Stimulated activated effector memory CD8-positive, alpha-beta T cell treated with anti-CD3 and anti-CD28 coated beads, Interleukin-12 subunit alpha, Interleukin-12 subunit beta, amount 100 ng/mL, for 72 hours (primary cell): Measurements from ENCODE around the gene DLG2.

Experiments
- ATAC-seq: fragments of 150-1000 bp; cut with Tn5 transposase; 2 replicates; pipeline ENCODE4 v1.10.0; 2021
- DNase-seq, 2 donors: peaks; one replicate each; pipeline ENCODE4 v3.0.0; 2021 to 2022; ENCODE audit warnings: low spot score in 2 of 2
- H3K27ac Mint-ChIP-seq: one replicate; pipeline ENCODE4 v1.8.0; 2022; ENCODE audit warnings: mild to moderate bottlenecking, mixed read lengths
- H3K36me3 Mint-ChIP-seq: one replicate; pipeline ENCODE4 v1.8.0; 2022; ENCODE audit warnings: mild to moderate bottlenecking, mixed read lengths
- H3K4me1 Mint-ChIP-seq: one replicate; pipeline ENCODE4 v1.8.0; 2022; ENCODE audit warnings: mixed read lengths
- H3K4me3 Mint-ChIP-seq: one replicate; pipeline ENCODE4 v1.8.0; 2022; ENCODE audit warnings: mild to moderate bottlenecking, mixed read lengths
- H3K9me3 Mint-ChIP-seq: one replicate; pipeline ENCODE4 v1.8.0; 2022; ENCODE audit warnings: mixed read lengths

DLG2 gene

GRCh38 chr11:84648471-84648870 lies 978.7 kb downstream of the DLG2 start:
- Mint-ChIP-seq H3K9me3 (peaks cover 20% of the 10 kb centered on the region), H3K36me3 (no peaks in the 10 kb centered on the region), H3K27ac (no peak overlapping the region), H3K4me3 (no peak overlapping the region), H3K4me1 (no peaks in the 10 kb centered on the region)
- ATAC-seq: no peak
- no peak for DNase-seq

- Mint-ChIP-seq H3K4me1 (no peaks in the 10 kb centered on the region), H3K27ac (no peak overlapping the region), H3K4me3 (no peak overlapping the region), H3K9me3 (peaks cover 16% of the 10 kb centered on the region), H3K36me3 (no peaks in the 10 kb centered on the region)
- ATAC-seq: no peak
- no peak for DNase-seq
Measured at GRCh38 chr11:84645988-84646694, 981.0 kb downstream of the DLG2 start.

- no peaks in the 10 kb centered on the region for H3K4me1 Mint-ChIP-seq
- H3K4me3 Mint-ChIP-seq: no peak overlapping the region
- ATAC-seq (no peak), DNase-seq (no peak)
- no peak overlapping the region for H3K27ac Mint-ChIP-seq
- H3K9me3 Mint-ChIP-seq: peaks cover 5% of the 10 kb centered on the region
- H3K36me3 Mint-ChIP-seq: no peaks in the 10 kb centered on the region
Measured at GRCh38 chr11:84642500-84642899, 984.6 kb downstream of the DLG2 start.

GRCh38 chr11:84634309-84634708 lies 992.8 kb downstream of the DLG2 start:
- no peak for DNase-seq
- Mint-ChIP-seq H3K36me3 (no peaks in the 10 kb centered on the region), H3K4me1 (no peaks in the 10 kb centered on the region), H3K27ac (no peak overlapping the region), H3K9me3 (peaks cover 19% of the 10 kb centered on the region), H3K4me3 (no peak overlapping the region)
- ATAC-seq: no peak

GRCh38 chr11:84628871-84629620 lies 998.1 kb downstream of the DLG2 start:
- H3K9me3 Mint-ChIP-seq: peaks cover 20% of the 10 kb centered on the region
- DNase-seq (no peak), ATAC-seq (no peak)
- no peaks in the 10 kb centered on the region for H3K4me1 Mint-ChIP-seq
- no peak overlapping the region for H3K27ac Mint-ChIP-seq
- H3K4me3 Mint-ChIP-seq: no peak overlapping the region
- H3K36me3 Mint-ChIP-seq: no peaks in the 10 kb centered on the region

GRCh38 chr11:84626256-84626655 lies 1000.9 kb downstream of the DLG2 start:
- Mint-ChIP-seq H3K27ac (no peak overlapping the region), H3K4me1 (no peaks in the 10 kb centered on the region), H3K9me3 (peaks cover 25% of the 10 kb centered on the region)

GRCh38 chr11:84612645-84613044 lies 1014.5 kb downstream of the DLG2 start:
- Mint-ChIP-seq H3K4me1 (no peaks in the 10 kb centered on the region), H3K27ac (no peak overlapping the region), H3K36me3 (no peaks in the 10 kb centered on the region), H3K9me3 (peaks cover 12% of the 10 kb centered on the region), H3K4me3 (no peak overlapping the region)
- ATAC-seq: no peak
- DNase-seq: no peak

More at GRCh38 chr11:84626256-84626655, 1000.9 kb downstream of the DLG2 start:
- no peak for DNase-seq
- Mint-ChIP-seq H3K36me3 (no peaks in the 10 kb centered on the region), H3K4me3 (no peak overlapping the region)
- no peak for ATAC-seq

GRCh38 chr11:84608837-84609196 lies 1018.3 kb downstream of the DLG2 start:
- Mint-ChIP-seq H3K4me3 (no peak overlapping the region), H3K27ac (no peak overlapping the region), H3K36me3 (no peaks in the 10 kb centered on the region), H3K4me1 (no peaks in the 10 kb centered on the region), H3K9me3 (peaks cover 19% of the 10 kb centered on the region)
- DNase-seq (no peak), ATAC-seq (no peak)

- Mint-ChIP-seq H3K27ac (no peak overlapping the region), H3K4me3 (no peak overlapping the region), H3K9me3 (peaks cover 19% of the 10 kb centered on the region)
Measured at GRCh38 chr11:84607975-84608836, 1018.9 kb downstream of the DLG2 start.

GRCh38 chr11:84594602-84595001 lies 1032.5 kb downstream of the DLG2 start:
- H3K4me1 Mint-ChIP-seq: no peaks in the 10 kb centered on the region
- no peak overlapping the region for H3K27ac Mint-ChIP-seq
- no peak for ATAC-seq
- no peaks in the 10 kb centered on the region for H3K36me3 Mint-ChIP-seq
- no peak overlapping the region for H3K4me3 Mint-ChIP-seq
- no peak for DNase-seq
- H3K9me3 Mint-ChIP-seq: peaks cover 3% of the 10 kb centered on the region

More at GRCh38 chr11:84607975-84608836, 1018.9 kb downstream of the DLG2 start:
- Mint-ChIP-seq H3K36me3 (no peaks in the 10 kb centered on the region), H3K4me1 (no peaks in the 10 kb centered on the region)
- ATAC-seq: no peak
- DNase-seq: no peak

GRCh38 chr11:84590106-84590505 lies 1037.0 kb downstream of the DLG2 start:
- ATAC-seq (no peak), DNase-seq (no peak)
- Mint-ChIP-seq H3K4me3 (no peak overlapping the region), H3K9me3 (peaks cover 9% of the 10 kb centered on the region), H3K27ac (no peak overlapping the region), H3K4me1 (no peaks in the 10 kb centered on the region), H3K36me3 (no peaks in the 10 kb centered on the region)

- no peak for ATAC-seq
- no peak overlapping the region for H3K27ac Mint-ChIP-seq
Measured at GRCh38 chr11:84588131-84588829, 1038.9 kb downstream of the DLG2 start.

GRCh38 chr11:84583106-84583505 lies 1044.0 kb downstream of the DLG2 start:
- no peak overlapping the region for H3K27ac Mint-ChIP-seq
- H3K9me3 Mint-ChIP-seq: peaks cover 10% of the 10 kb centered on the region
- H3K36me3 Mint-ChIP-seq: no peaks in the 10 kb centered on the region
- no peak overlapping the region for H3K4me3 Mint-ChIP-seq
- ATAC-seq: no peak
- DNase-seq: no peak
- no peaks in the 10 kb centered on the region for H3K4me1 Mint-ChIP-seq

More at GRCh38 chr11:84588131-84588829, 1038.9 kb downstream of the DLG2 start:
- no peaks in the 10 kb centered on the region for H3K4me1 Mint-ChIP-seq
- H3K4me3 Mint-ChIP-seq: no peak overlapping the region
- no peaks in the 10 kb centered on the region for H3K36me3 Mint-ChIP-seq
- H3K9me3 Mint-ChIP-seq: peaks cover 9% of the 10 kb centered on the region
- no peak for DNase-seq

GRCh38 chr11:84581083-84581482 lies 1046.1 kb downstream of the DLG2 start:
- Mint-ChIP-seq H3K4me1 (no peaks in the 10 kb centered on the region), H3K27ac (no peak overlapping the region), H3K36me3 (no peaks in the 10 kb centered on the region), H3K4me3 (no peak overlapping the region), H3K9me3 (peaks cover 9% of the 10 kb centered on the region)
- no peak for DNase-seq
- no peak for ATAC-seq

- Mint-ChIP-seq H3K36me3 (no peaks in the 10 kb centered on the region), H3K9me3 (peaks cover 9% of the 10 kb centered on the region), H3K4me1 (no peaks in the 10 kb centered on the region), H3K4me3 (no peak overlapping the region), H3K27ac (no peak overlapping the region)
- DNase-seq: no peak
- no peak for ATAC-seq
Measured at GRCh38 chr11:84580428-84580827, 1046.7 kb downstream of the DLG2 start.
